Measurements from ENCODE around the gene SASH1.
"Not testable (repeated sequence)": the region's sequence is repeated elsewhere in the genome, so short reads cannot be mapped to it uniquely, and the experiment has no call there.

The SASH1 gene

GRCh38 chr6:148570456-148570855 lies 227.8 kb downstream of the SASH1 start:
- TF ChIP-seq GATA1 (IDR thresholded peaks at IDR 0.05; ENCODE audit: low read depth, low read length) (no peak), POLR2A (IDR thresholded peaks at IDR 0.05; ENCODE audit: low read length) (no peak)
- DNase-seq: no peak

GRCh38 chr6:148572676-148573335 lies 230.2 kb downstream of the SASH1 start:
- DNase-seq: no peak
- no peak for TF ChIP-seq GATA1 (IDR thresholded peaks at IDR 0.05; ENCODE audit: low read depth, low read length)
- no peak for TF ChIP-seq POLR2A (IDR thresholded peaks at IDR 0.05; ENCODE audit: low read length)

DNA sequence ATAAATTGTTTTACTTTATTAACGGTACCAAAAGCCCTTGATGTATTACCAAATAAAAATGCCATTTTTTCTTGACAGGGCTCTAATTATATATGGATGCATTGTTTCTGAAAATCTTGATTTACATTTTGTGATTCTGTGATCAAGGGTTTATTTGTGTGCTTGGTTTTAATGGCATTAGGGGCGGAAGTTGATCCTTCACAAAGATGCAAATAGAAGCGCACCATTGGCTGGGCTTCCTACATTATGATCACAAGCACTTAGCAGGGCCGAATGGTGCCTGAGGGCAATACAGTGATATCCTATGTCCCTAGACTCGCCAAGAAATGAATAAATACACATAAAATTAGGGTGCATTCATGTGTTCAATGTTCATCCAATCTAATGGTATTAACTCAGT lies 231.3 kb downstream of the SASH1 start:
- TF ChIP-seq GATA1 (IDR thresholded peaks at IDR 0.05; ENCODE audit: low read depth, low read length) (no peak), POLR2A (IDR thresholded peaks at IDR 0.05; ENCODE audit: low read length) (no peak)
- no peak for DNase-seq

DNA sequence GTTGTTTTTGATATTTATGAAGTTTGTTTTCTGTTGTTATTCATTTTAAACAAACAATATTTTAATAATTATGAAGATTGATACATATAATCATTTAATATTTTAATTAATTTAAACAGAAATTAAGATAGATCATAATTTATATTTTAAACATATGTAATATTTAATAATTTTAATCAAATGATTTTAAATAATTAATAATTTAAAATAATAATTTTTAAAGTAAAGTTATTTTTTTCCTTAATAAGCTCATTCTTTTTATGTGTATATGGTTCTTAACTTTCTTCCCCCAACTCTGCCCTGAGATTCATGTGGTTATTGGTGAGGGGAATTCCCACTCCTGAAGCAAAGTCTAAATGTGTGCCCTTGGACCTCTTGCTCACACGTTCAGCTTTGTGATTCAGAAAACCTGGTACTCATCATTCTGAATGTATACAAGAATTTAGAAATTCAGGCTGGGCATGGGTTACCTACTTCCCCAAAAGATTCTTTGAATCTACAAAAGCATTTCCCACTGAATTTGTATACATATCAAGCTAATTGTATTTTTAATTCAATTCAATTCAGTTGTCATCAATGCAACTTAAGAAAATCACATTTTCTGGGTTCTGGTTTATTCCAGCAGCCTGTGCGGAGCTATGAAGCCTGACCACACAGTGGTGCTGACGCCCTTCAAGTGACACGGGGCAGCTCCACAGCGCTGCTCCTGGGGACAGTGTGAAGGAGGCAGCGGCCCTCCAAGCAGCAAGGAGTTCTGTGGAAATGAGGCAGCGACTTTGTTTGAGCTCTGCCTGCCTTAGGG lies 235.2 kb downstream of the SASH1 start:
- no peak for TF ChIP-seq GATA1 (IDR thresholded peaks at IDR 0.05; ENCODE audit: low read depth, low read length)
- no peak for TF ChIP-seq POLR2A (IDR thresholded peaks at IDR 0.05; ENCODE audit: low read length)
- DNase-seq: peak; percentile 29

DNA sequence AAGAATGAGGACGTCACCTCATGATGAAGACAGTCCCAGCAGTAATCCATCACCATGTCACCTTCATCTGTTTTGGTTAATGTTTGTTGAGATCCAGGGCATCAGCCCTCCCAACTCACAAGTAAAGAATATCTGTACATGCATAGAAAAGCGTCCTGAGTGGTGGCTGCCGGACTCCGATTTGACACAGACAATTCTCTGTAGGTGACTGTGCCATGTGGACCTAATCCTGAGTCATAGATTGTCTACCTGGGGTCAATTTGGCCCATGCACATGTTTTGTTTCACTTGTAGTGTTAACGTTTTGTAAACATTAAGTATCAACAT lies 235.8 kb downstream of the SASH1 start:
- no peak for DNase-seq
- no peak for TF ChIP-seq GATA1 (IDR thresholded peaks at IDR 0.05; ENCODE audit: low read depth, low read length)
- no peak for TF ChIP-seq POLR2A (IDR thresholded peaks at IDR 0.05; ENCODE audit: low read length)

- TF ChIP-seq GATA1 (IDR thresholded peaks at IDR 0.05; ENCODE audit: low read depth, low read length): no peak
- no peak for TF ChIP-seq POLR2A (IDR thresholded peaks at IDR 0.05; ENCODE audit: low read length)
- DNase-seq: no peak
These were observed 236.4 kb downstream of the SASH1 start for GRCh38 chr6:148578837-148579565.

GRCh38 chr6:148580442-148580841 lies 237.8 kb downstream of the SASH1 start:
- DNase-seq: no peak

GRCh38 chr6:148583631-148584030 lies 241.0 kb downstream of the SASH1 start:
- TF ChIP-seq POLR2A (IDR thresholded peaks at IDR 0.05; ENCODE audit: low read length): no peak
- TF ChIP-seq GATA1 (IDR thresholded peaks at IDR 0.05; ENCODE audit: low read depth, low read length): no peak
- no peak for DNase-seq

More at GRCh38 chr6:148580442-148580841, 237.8 kb downstream of the SASH1 start:
- TF ChIP-seq GATA1 (IDR thresholded peaks at IDR 0.05; ENCODE audit: low read depth, low read length) (no peak), POLR2A (IDR thresholded peaks at IDR 0.05; ENCODE audit: low read length) (no peak)

- DNase-seq: not testable (repeated sequence)
These were observed 243.0 kb downstream of the SASH1 start for GRCh38 chr6:148585641-148586040.

DNA sequence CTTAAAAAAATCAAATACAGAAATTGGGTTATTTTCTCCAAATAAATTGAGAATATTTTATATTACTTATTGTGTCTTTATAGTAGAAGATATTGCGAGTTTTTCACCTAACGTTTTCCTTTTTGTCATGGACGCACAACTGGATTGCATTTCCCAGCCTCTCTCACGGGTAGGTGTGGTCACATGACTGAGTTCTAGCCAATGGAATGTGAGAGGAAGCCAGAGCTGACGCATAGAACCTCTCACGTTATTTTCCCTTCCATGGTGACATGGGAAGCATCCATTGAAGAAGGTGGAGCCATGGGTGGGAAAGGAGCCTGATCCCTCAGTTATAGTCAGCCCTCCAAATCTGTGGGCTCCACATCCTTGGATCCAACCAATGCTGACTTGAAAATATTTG lies 248.2 kb downstream of the SASH1 start:
- TF ChIP-seq GATA1 (IDR thresholded peaks at IDR 0.05; ENCODE audit: low read depth, low read length) (no peak), POLR2A (IDR thresholded peaks at IDR 0.05; ENCODE audit: low read length) (no peak)
- no peak for DNase-seq

DNA sequence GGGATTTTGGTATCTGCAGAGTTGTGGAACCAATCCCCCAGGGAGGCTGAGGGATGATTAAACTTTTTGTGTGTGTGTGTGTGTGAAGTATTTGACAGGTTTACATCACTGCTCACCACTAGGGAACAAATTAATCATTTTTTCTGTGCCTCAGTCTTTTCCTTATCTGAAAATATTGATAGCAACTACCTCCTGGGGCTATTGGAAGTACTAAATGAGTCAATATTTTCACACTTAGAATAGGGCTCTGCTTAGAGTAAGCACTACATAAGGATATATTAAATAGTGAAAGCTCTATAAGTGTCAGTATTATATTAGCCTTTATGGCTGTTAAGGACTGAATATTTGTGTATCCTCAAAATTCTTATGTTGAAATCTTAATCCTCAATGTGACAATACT lies 249.0 kb downstream of the SASH1 start:
- no peak for DNase-seq
- TF ChIP-seq GATA1 (IDR thresholded peaks at IDR 0.05; ENCODE audit: low read depth, low read length) (no peak), POLR2A (IDR thresholded peaks at IDR 0.05; ENCODE audit: low read length) (no peak)

DNA sequence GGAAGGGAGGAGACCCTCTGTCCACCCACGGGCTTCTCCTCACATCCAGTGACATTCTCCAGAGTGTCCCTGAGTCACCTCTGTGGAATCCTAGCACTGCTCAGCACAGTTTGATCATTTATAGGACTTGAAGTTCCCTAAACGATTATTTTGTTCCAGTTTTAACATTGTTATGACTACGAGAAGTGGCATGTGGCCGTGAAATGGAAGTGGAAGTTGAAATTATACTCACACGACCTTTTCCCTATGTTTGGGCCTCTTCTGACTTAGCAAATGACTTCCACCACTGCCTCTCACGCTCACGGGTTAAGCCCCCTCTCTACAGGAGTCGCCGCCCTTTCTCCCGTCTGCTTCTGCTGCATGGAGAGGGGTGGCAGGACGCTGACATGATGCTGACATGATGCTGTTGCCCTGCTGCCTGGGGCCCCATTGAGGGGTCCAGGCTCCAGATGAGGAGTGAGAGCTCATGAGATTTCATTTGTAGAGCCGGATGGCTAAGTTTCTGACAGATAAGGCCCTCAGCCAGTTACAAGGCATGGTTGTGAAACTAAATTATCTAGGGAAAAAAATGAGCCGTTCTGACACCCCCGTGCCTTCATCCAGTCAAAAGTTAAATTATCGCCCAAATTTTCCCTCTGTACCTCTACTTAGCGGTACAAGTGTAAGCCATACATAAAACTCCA lies 250.6 kb downstream of the SASH1 start:
- no peak for DNase-seq
- TF ChIP-seq POLR2A (IDR thresholded peaks at IDR 0.05; ENCODE audit: low read length): no peak
- TF ChIP-seq GATA1 (IDR thresholded peaks at IDR 0.05; ENCODE audit: low read depth, low read length): no peak

GRCh38 chr6:148593813-148594170 lies 251.2 kb downstream of the SASH1 start:
- TF ChIP-seq GATA1 (IDR thresholded peaks at IDR 0.05; ENCODE audit: low read depth, low read length) (no peak), POLR2A (IDR thresholded peaks at IDR 0.05; ENCODE audit: low read length) (no peak)
- no peak for DNase-seq

DNA sequence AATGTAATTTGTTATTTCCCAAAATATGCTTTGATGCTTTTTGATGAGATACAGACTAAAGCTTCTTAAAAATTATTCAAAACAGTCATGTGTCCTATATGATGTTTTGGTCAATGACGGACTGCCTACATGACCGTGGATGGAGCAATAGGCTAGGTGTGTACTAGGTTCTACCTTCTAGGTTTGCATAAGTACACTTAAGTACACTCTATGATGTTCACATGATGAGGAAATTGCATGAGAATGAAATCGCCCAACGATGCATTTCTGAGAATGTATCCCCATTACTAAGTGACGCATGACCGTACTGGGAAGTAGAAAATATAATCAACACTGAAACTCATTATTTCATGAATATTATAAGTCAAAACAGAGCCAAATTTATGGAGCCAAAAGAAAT lies 252.9 kb downstream of the SASH1 start:
- DNase-seq: no peak
- TF ChIP-seq POLR2A (IDR thresholded peaks at IDR 0.05; ENCODE audit: low read length) (no peak), GATA1 (IDR thresholded peaks at IDR 0.05; ENCODE audit: low read depth, low read length) (no peak)
